ENCODE results near the gene MST1. TPM values are rescaled to one million over a fixed set of nuclear protein-coding genes. Genes with fewer than 3 reads are reported as not detected.

MST1 gene
- total RNA-seq, 2 experiments from 2014 or later, result 10.7 to 13.1 TPM

GRCh38 chr3:49648354-49649019, 40.8 kb downstream of the MST1 start:
- CTCF ChIA-PET, result interaction anchor here (1.1 kb wide), 1 partner anchor 108 kb away, joined by 3 read pairs; no protein-coding TSS in a partner anchor
- H3K36me3 Mint-ChIP-seq (ENCODE audit: low read depth), result no peaks in the 10 kb centered on the region
- DNase-seq, result no peak
- H3K27ac Mint-ChIP-seq, result no peak overlapping the region
- H3K27me3 Mint-ChIP-seq (ENCODE audit: low read depth), result no peaks in the 10 kb centered on the region
- H3K4me3 Mint-ChIP-seq, result no peak overlapping the region
- H3K4me1 Mint-ChIP-seq (ENCODE audit: low read depth), result no peaks in the 10 kb centered on the region
- H3K9me3 Mint-ChIP-seq, result no peaks in the 10 kb centered on the region
- intact Hi-C loops (cut with micrococcal nuclease), result loop anchor here (2.0 kb wide), 1 partner anchor 68 kb away; no protein-coding TSS in a partner anchor

GRCh38 chr3:49647741-49648140, 41.5 kb downstream of the MST1 start:
- no peak for DNase-seq
- CTCF ChIA-PET, result interaction anchor here (0.6 to 1.1 kb wide), 2 partner anchors 100 to 108 kb away, joined by 3 read pairs; no protein-coding TSS in a partner anchor
- Mint-ChIP-seq H3K27me3 (ENCODE audit: low read depth) (no peaks in the 10 kb centered on the region), H3K27ac (no peak overlapping the region), H3K4me1 (ENCODE audit: low read depth) (no peaks in the 10 kb centered on the region), H3K4me3 (no peak overlapping the region), H3K36me3 (ENCODE audit: low read depth) (no peaks in the 10 kb centered on the region), H3K9me3 (no peaks in the 10 kb centered on the region)
- intact Hi-C loops (cut with micrococcal nuclease), result loop anchor here (2.0 kb wide), 1 partner anchor 67 kb away; no protein-coding TSS in a partner anchor

- intact Hi-C loops (cut with micrococcal nuclease), result no loop called here
- no peak for DNase-seq
- H3K36me3 Mint-ChIP-seq (ENCODE audit: low read depth), result no peaks in the 10 kb centered on the region
- H3K27ac Mint-ChIP-seq, result no peak overlapping the region
- H3K27me3 Mint-ChIP-seq (ENCODE audit: low read depth), result no peaks in the 10 kb centered on the region
- no peak overlapping the region for H3K4me3 Mint-ChIP-seq
- H3K4me1 Mint-ChIP-seq (ENCODE audit: low read depth), result no peaks in the 10 kb centered on the region
- CTCF ChIA-PET, result no interaction called here
- no peaks in the 10 kb centered on the region for H3K9me3 Mint-ChIP-seq
These were observed 43.0 kb downstream of the MST1 start for GRCh38 chr3:49646236-49646635.

- intact Hi-C loops (cut with micrococcal nuclease), result no loop called here
- Mint-ChIP-seq H3K27ac (no peak overlapping the region), H3K4me1 (ENCODE audit: low read depth) (no peaks in the 10 kb centered on the region), H3K36me3 (ENCODE audit: low read depth) (no peaks in the 10 kb centered on the region), H3K4me3 (no peak overlapping the region), H3K9me3 (no peaks in the 10 kb centered on the region), H3K27me3 (ENCODE audit: low read depth) (no peaks in the 10 kb centered on the region)
- DNase-seq, result no peak
- CTCF ChIA-PET, result no interaction called here
These were observed 44.6 kb downstream of the MST1 start for GRCh38 chr3:49644684-49645083.

- Mint-ChIP-seq H3K27me3 (ENCODE audit: low read depth) (no peaks in the 10 kb centered on the region), H3K36me3 (ENCODE audit: low read depth) (no peaks in the 10 kb centered on the region), H3K4me3 (no peak overlapping the region), H3K4me1 (ENCODE audit: low read depth) (no peaks in the 10 kb centered on the region), H3K9me3 (no peaks in the 10 kb centered on the region), H3K27ac (no peak overlapping the region)
- intact Hi-C loops (cut with micrococcal nuclease), result no loop called here
- CTCF ChIA-PET, result no interaction called here
- no peak for DNase-seq
These were observed 46.5 kb downstream of the MST1 start for GRCh38 chr3:49642708-49643145.

- H3K4me3 Mint-ChIP-seq, result no peak overlapping the region
- intact Hi-C loops (cut with micrococcal nuclease), result no loop called here
- no peak for DNase-seq
- no peaks in the 10 kb centered on the region for H3K4me1 Mint-ChIP-seq (ENCODE audit: low read depth)
- no peaks in the 10 kb centered on the region for H3K36me3 Mint-ChIP-seq (ENCODE audit: low read depth)
- H3K27ac Mint-ChIP-seq, result no peak overlapping the region
- CTCF ChIA-PET, result no interaction called here
- H3K27me3 Mint-ChIP-seq (ENCODE audit: low read depth), result no peaks in the 10 kb centered on the region
- no peaks in the 10 kb centered on the region for H3K9me3 Mint-ChIP-seq
These were observed 47.2 kb downstream of the MST1 start for GRCh38 chr3:49641921-49642707.

- intact Hi-C loops (cut with micrococcal nuclease), result no loop called here
- Mint-ChIP-seq H3K27me3 (ENCODE audit: low read depth) (no peaks in the 10 kb centered on the region), H3K9me3 (no peaks in the 10 kb centered on the region), H3K27ac (no peak overlapping the region), H3K4me1 (ENCODE audit: low read depth) (no peaks in the 10 kb centered on the region), H3K36me3 (ENCODE audit: low read depth) (no peaks in the 10 kb centered on the region), H3K4me3 (no peak overlapping the region)
- no peak for DNase-seq
- CTCF ChIA-PET, result interaction anchor here (0.6 to 1.2 kb wide), 3 partner anchors 49 to 157 kb away, joined by 3 to 5 read pairs (median 3); no protein-coding TSS in a partner anchor
These were observed 48.0 kb downstream of the MST1 start for GRCh38 chr3:49641292-49641691.

GRCh38 chr3:49639551-49639950, 49.7 kb downstream of the MST1 start:
- Mint-ChIP-seq H3K27ac (no peak overlapping the region), H3K27me3 (ENCODE audit: low read depth) (no peaks in the 10 kb centered on the region), H3K4me3 (no peak overlapping the region), H3K4me1 (ENCODE audit: low read depth) (no peaks in the 10 kb centered on the region), H3K36me3 (ENCODE audit: low read depth) (no peaks in the 10 kb centered on the region), H3K9me3 (no peaks in the 10 kb centered on the region)
- no peak for DNase-seq
- intact Hi-C loops (cut with micrococcal nuclease), result no loop called here
- CTCF ChIA-PET, result no interaction called here

GRCh38 chr3:49638445-49638844, 50.8 kb downstream of the MST1 start:
- intact Hi-C loops (cut with micrococcal nuclease), result no loop called here
- Mint-ChIP-seq H3K27ac (no peak overlapping the region), H3K27me3 (ENCODE audit: low read depth) (no peaks in the 10 kb centered on the region), H3K9me3 (no peaks in the 10 kb centered on the region), H3K4me1 (ENCODE audit: low read depth) (no peaks in the 10 kb centered on the region), H3K36me3 (ENCODE audit: low read depth) (no peaks in the 10 kb centered on the region), H3K4me3 (no peak overlapping the region)
- no peak for DNase-seq
- CTCF ChIA-PET, result interaction anchor here (0.9 kb wide), 1 partner anchor 99 kb away, joined by 3 read pairs; no protein-coding TSS in a partner anchor

GRCh38 chr3:49636883-49637609, 52.2 kb downstream of the MST1 start:
- H3K36me3 Mint-ChIP-seq (ENCODE audit: low read depth), result no peaks in the 10 kb centered on the region
- CTCF ChIA-PET, result interaction anchor here (0.6 to 1.1 kb wide), 4 partner anchors 34 to 896 kb away, joined by 4 read pairs; no protein-coding TSS in a partner anchor
- peak; percentile 53 for DNase-seq

GRCh38 chr3:49634736-49635135, 54.5 kb downstream of the MST1 start:
- intact Hi-C loops (cut with micrococcal nuclease), result no loop called here
- Mint-ChIP-seq H3K4me1 (ENCODE audit: low read depth) (no peaks in the 10 kb centered on the region), H3K9me3 (no peaks in the 10 kb centered on the region), H3K27ac (no peak overlapping the region), H3K4me3 (no peak overlapping the region), H3K36me3 (ENCODE audit: low read depth) (no peaks in the 10 kb centered on the region), H3K27me3 (ENCODE audit: low read depth) (peaks cover 2% of the 10 kb centered on the region)
- CTCF ChIA-PET, result interaction anchor here (0.6 kb wide), 1 partner anchor 130 kb away, joined by 6 read pairs; no protein-coding TSS in a partner anchor
- no peak for DNase-seq

More at GRCh38 chr3:49636883-49637609, 52.2 kb downstream of the MST1 start:
- H3K27me3 Mint-ChIP-seq (ENCODE audit: low read depth), result no peaks in the 10 kb centered on the region
- no peaks in the 10 kb centered on the region for H3K9me3 Mint-ChIP-seq
- no peak overlapping the region for H3K27ac Mint-ChIP-seq
- no peaks in the 10 kb centered on the region for H3K4me1 Mint-ChIP-seq (ENCODE audit: low read depth)
- intact Hi-C loops (cut with micrococcal nuclease), result no loop called here
- H3K4me3 Mint-ChIP-seq, result no peak overlapping the region

Measured in activated naive CD4-positive, alpha-beta T cell treated with anti-CD3 and anti-CD28 coated beads for 36 hours (primary cell).